HepG2 (cell line): Measurements from ENCODE around the gene ANKRD55. TPM values are rescaled to one million over a fixed set of nuclear protein-coding genes. Genes with fewer than 3 reads are reported as not detected.

Experiments
- ARID5B ChIP-seq: IDR thresholded peaks from 2 replicates; pipeline ENCODE4 v1.4.0; 2020; ENCODE audit warnings: mild to moderate bottlenecking, missing genetic modification reagents
- ATAD3A ChIP-seq: sonication (generic); formaldehyde crosslinking; IDR thresholded peaks from 2 replicates; pipeline ENCODE4 v1.4.0; 2020; ENCODE audit warnings: missing genetic modification reagents
- CREM ChIP-seq, 2 experiments: sonication (generic) in 1 of 2; formaldehyde crosslinking in 1 of 2; IDR thresholded peaks; 2 replicates each; pipeline versions ENCODE4 v1.4.0 to v1.6.1; 2016 to 2020; ENCODE audit warnings: antibody characterized with exemption in 1 of 2, mild to moderate bottlenecking in 1 of 2, missing genetic modification reagents in 1 of 2
- HBP1 ChIP-seq: IDR thresholded peaks from 2 replicates; pipeline ENCODE4 v1.6.1; 2016; ENCODE audit warnings: low read depth, control low read depth
- HES4 ChIP-seq: sonication (generic); formaldehyde crosslinking; IDR thresholded peaks from 2 replicates; pipeline ENCODE4 v1.9.0; 2021; ENCODE audit warnings: mild to moderate bottlenecking, missing genetic modification reagents, borderline replicate concordance
- HOXD1 ChIP-seq: sonication (generic); formaldehyde crosslinking; IDR thresholded peaks from 2 replicates; pipeline ENCODE4 v1.5.0; 2020; ENCODE audit warnings: missing genetic modification reagents
- NBN ChIP-seq: fragments of 450-650 bp; conservative IDR thresholded peaks from 2 replicates; pipeline ENCODE4 v1.6.1; 2017
- NRL ChIP-seq: sonication (generic); formaldehyde crosslinking; IDR thresholded peaks from 2 replicates; pipeline ENCODE4 v1.5.0; 2020; ENCODE audit warnings: missing genetic modification reagents, mild to moderate bottlenecking, moderate library complexity, borderline replicate concordance
- PHF5A ChIP-seq: IDR thresholded peaks from one replicate; pipeline ENCODE4 v1.6.1; 2018; ENCODE audit warnings: low read depth, missing genetic modification reagents; ENCODE audit not compliant: unreplicated experiment
- SRSF4 ChIP-seq: fragments of 200-400 bp; formaldehyde crosslinking; IDR thresholded peaks from one replicate; pipeline ENCODE4 v1.6.1; 2018; ENCODE audit warnings: mild to moderate bottlenecking, low read depth, low read length, moderate library complexity; ENCODE audit not compliant: poor library complexity, severe bottlenecking
- ZMYM2 ChIP-seq: sonication (generic); formaldehyde crosslinking; IDR thresholded peaks from 2 replicates; pipeline ENCODE4 v1.8.0; 2022; ENCODE audit warnings: mild to moderate bottlenecking, missing genetic modification reagents
- ZNF20 ChIP-seq: sonication (generic); formaldehyde crosslinking; IDR thresholded peaks from 2 replicates; pipeline ENCODE4 v1.4.0; 2020; ENCODE audit warnings: mild to moderate bottlenecking, moderate library complexity, missing genetic modification reagents
- polyA plus RNA-seq, 8 experiments: library from polyadenylated mRNA; depleted of rRNA in 3 of 8; stranded (reverse) in 7 of 8; unstranded in 1 of 8; fragments of >200 nt; fragmentation: Illumina TruSeq in 4 of 8; extraction: Trizol in 4 of 8; gene quantifications; 2 replicates each; pipeline versions ENCODE4 v1.2.1 to v1.2.3, GENCODE V29; 2011 to 2016; ENCODE audit warnings: low read depth in 4 of 8, missing spikeins in 1 of 8, mixed read lengths in 1 of 8; ENCODE audit not compliant: insufficient read depth in 1 of 8
- total RNA-seq, 5 experiments: library from RNA; depleted of rRNA; stranded (reverse); fragments of >200 nt; fragmentation: Illumina TruSeq; extraction: Trizol; gene quantifications; 2 replicates each; pipeline ENCODE4 v1.2.3, GENCODE V29; 2016; ENCODE audit warnings: low read depth in 1 of 5
- TF ChIP-seq, protein P1 (sequence below): sonication (generic); formaldehyde crosslinking; IDR thresholded peaks from 2 replicates; pipeline ENCODE4 v1.5.0; 2020; ENCODE audit warnings: mild to moderate bottlenecking, missing genetic modification reagents
- TF ChIP-seq, protein P2 (sequence below): IDR thresholded peaks from 2 replicates; pipeline ENCODE4 v1.6.1; 2016; ENCODE audit warnings: low read depth, borderline replicate concordance
- TF ChIP-seq, protein P3 (sequence below): sonication (generic); formaldehyde crosslinking; IDR thresholded peaks from 2 replicates; pipeline ENCODE4 v1.8.0; 2022; ENCODE audit warnings: low read depth, missing genetic modification reagents
- TF ChIP-seq, protein P4 (sequence below): sonication (generic); formaldehyde crosslinking; IDR thresholded peaks from 2 replicates; pipeline ENCODE4 v1.4.0; 2020; ENCODE audit warnings: mild to moderate bottlenecking, missing genetic modification reagents

Gene ANKRD55
- total and polyA plus RNA-seq, 2 of the 13 experiments (the other 11 are each of a cell fraction or from before 2014, with no cell fraction given) = 0.11 to 0.28 TPM

DNA sequence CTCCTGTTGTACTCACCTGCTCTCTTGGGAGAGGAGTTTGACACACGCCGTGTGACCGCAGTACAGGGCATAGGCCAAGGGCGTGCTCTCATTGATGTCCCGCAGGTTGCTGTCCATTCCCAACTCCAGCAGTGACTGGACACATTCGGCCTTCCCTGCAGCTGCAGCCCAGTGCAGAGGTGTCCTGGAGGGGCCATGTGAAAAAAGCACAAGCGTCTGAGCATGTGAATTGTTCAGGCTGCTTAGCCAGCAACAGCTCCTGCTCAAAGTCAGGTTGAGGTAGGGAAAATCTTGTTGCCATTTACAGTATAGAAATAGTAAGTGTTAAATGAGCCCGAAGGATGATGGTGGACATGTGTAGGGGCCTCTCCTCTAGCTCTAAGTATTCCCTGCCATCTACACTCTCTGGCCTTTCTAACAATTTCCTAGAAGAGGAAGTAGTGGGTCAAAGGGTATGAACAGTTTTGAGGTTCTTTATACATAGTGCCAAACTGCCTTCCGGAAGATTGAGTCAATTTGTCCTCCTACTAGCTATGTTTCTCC is 116.5 kb downstream of the ANKRD55 start (continued):
- TF ChIP-seq, protein P1, sequence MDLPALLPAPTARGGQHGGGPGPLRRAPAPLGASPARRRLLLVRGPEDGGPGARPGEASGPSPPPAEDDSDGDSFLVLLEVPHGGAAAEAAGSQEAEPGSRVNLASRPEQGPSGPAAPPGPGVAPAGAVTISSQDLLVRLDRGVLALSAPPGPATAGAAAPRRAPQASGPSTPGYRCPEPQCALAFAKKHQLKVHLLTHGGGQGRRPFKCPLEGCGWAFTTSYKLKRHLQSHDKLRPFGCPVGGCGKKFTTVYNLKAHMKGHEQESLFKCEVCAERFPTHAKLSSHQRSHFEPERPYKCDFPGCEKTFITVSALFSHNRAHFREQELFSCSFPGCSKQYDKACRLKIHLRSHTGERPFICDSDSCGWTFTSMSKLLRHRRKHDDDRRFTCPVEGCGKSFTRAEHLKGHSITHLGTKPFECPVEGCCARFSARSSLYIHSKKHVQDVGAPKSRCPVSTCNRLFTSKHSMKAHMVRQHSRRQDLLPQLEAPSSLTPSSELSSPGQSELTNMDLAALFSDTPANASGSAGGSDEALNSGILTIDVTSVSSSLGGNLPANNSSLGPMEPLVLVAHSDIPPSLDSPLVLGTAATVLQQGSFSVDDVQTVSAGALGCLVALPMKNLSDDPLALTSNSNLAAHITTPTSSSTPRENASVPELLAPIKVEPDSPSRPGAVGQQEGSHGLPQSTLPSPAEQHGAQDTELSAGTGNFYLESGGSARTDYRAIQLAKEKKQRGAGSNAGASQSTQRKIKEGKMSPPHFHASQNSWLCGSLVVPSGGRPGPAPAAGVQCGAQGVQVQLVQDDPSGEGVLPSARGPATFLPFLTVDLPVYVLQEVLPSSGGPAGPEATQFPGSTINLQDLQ (CRISPR knock-in tag) = no peak
- TF ChIP-seq, protein P2, sequence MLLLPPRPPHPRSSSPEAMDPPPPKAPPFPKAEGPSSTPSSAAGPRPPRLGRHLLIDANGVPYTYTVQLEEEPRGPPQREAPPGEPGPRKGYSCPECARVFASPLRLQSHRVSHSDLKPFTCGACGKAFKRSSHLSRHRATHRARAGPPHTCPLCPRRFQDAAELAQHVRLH (CRISPR knock-in tag) = peak; percentile 26; the same call in 1 of the 2 replicates
- TF ChIP-seq NBN = no peak
- peak; percentile 95 for TF ChIP-seq ARID5B (CRISPR knock-in tag)
- TF ChIP-seq SRSF4 = no peak
- TF ChIP-seq ZNF20 (CRISPR knock-in tag) = no peak
- TF ChIP-seq HOXD1 (CRISPR knock-in tag) = no peak
- TF ChIP-seq NRL (CRISPR knock-in tag) = no peak
- peak; percentile 79; the same call in 1 of the 2 replicates for TF ChIP-seq HBP1 (CRISPR knock-in tag)
- TF ChIP-seq, protein P3, sequence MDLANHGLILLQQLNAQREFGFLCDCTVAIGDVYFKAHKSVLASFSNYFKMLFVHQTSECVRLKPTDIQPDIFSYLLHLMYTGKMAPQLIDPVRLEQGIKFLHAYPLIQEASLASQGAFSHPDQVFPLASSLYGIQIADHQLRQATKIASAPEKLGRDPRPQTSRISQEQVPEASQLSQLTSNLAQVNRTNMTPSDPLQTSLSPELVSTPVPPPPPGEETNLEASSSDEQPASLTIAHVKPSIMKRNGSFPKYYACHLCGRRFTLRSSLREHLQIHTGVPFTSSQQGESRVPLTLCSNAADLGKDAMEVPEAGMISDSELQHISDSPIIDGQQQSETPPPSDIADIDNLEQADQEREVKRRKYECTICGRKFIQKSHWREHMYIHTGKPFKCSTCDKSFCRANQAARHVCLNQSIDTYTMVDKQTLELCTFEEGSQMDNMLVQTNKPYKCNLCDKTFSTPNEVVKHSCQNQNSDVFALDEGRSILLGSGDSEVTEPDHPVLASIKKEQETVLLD = no peak
- TF ChIP-seq PHF5A (CRISPR knock-in tag) = no peak
- no peak for TF ChIP-seq HES4 (CRISPR knock-in tag)
- no peak for TF ChIP-seq ATAD3A (CRISPR knock-in tag)
- TF ChIP-seq ZMYM2 (CRISPR knock-in tag) = peak; percentile 75; the same call in 1 of the 2 replicates
- TF ChIP-seq, protein P4, sequence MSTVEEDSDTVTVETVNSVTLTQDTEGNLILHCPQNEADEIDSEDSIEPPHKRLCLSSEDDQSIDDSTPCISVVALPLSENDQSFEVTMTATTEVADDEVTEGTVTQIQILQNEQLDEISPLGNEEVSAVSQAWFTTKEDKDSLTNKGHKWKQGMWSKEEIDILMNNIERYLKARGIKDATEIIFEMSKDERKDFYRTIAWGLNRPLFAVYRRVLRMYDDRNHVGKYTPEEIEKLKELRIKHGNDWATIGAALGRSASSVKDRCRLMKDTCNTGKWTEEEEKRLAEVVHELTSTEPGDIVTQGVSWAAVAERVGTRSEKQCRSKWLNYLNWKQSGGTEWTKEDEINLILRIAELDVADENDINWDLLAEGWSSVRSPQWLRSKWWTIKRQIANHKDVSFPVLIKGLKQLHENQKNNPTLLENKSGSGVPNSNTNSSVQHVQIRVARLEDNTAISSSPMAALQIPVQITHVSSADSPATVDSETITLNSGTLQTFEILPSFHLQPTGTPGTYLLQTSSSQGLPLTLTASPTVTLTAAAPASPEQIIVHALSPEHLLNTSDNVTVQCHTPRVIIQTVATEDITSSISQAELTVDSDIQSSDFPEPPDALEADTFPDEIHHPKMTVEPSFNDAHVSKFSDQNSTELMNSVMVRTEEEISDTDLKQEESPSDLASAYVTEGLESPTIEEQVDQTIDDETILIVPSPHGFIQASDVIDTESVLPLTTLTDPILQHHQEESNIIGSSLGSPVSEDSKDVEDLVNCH (CRISPR knock-in tag) = no peak
- peak; percentile 28; the same call in 1 of the 2 replicates for TF ChIP-seq CREM (IDR thresholded peaks at IDR 0.05)
- no peak for TF ChIP-seq CREM (CRISPR knock-in tag; IDR thresholded peaks at IDR 0.05)
